GM18873 (cell line): ENCODE results near the gene DENR.
"Not testable (repeated sequence)": the region's sequence is repeated elsewhere in the genome, so short reads cannot be mapped to it uniquely, and the experiment has no call there.

Experiments
- ATAC-seq: cut with Tn5 transposase; IDR thresholded peaks from one replicate; pipeline ENCODE4 v1.9.1; 2021; ENCODE audit warnings: mild to moderate bottlenecking, moderate library complexity, moderate number of reproducible peaks; ENCODE audit not compliant: unreplicated experiment, low FRiP score

DENR gene

DNA sequence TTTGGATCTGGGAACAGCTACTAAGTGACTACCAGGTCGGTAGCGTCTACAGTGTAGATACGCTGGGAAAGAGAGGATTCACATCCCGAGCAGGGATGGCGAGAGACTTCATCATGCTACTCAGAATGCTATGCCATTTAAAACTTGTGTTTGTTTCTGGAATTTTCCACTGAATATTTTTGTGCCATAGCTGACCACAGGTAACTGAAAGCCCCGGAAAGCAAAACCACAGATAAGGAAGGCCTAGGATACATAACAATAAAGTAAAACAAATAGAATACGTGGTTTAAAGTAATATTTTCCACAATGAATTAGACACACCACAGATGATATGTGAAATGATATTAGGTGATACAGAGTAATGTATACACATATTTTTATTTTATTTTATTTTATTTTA is 14.1 kb upstream of the DENR start:
- ATAC-seq, result no peak

GRCh38 chr12:122740351-122740750 is 12.3 kb upstream of the DENR start:
- ATAC-seq, result no peak

DNA sequence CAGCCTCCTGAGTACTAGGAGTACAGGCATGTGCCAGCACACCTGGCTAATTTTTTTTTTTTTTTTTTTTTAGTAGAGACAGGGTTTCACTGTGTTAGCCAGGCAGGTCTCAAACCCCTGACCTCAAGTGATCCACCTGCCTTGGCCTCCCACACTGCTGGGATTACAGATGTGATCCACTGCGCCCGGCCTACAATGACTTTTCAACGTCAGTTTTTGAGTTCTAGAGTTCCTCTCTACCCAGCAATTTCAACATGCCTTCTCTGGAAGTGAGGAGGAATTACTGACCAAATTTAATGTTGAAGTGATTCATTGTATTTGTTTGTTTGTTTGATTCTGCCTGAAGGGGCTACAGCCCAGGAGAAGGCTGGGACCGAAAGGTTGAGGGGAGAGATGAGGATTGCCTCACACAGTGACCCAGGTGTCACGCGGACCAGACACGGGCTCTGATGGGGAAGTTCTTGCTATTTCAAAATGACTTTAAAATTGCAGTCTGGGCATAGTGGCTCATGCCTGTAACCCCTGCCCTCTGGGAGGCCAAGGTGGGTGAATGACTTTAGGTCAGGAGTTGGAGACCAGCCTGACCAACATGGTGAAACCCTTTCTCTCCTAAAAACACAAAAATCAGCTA is 8.6 kb upstream of the DENR start:
- no peak for ATAC-seq

GRCh38 chr12:122747224-122748135 is 5.1 kb upstream of the DENR start:
- ATAC-seq, result no peak

DNA sequence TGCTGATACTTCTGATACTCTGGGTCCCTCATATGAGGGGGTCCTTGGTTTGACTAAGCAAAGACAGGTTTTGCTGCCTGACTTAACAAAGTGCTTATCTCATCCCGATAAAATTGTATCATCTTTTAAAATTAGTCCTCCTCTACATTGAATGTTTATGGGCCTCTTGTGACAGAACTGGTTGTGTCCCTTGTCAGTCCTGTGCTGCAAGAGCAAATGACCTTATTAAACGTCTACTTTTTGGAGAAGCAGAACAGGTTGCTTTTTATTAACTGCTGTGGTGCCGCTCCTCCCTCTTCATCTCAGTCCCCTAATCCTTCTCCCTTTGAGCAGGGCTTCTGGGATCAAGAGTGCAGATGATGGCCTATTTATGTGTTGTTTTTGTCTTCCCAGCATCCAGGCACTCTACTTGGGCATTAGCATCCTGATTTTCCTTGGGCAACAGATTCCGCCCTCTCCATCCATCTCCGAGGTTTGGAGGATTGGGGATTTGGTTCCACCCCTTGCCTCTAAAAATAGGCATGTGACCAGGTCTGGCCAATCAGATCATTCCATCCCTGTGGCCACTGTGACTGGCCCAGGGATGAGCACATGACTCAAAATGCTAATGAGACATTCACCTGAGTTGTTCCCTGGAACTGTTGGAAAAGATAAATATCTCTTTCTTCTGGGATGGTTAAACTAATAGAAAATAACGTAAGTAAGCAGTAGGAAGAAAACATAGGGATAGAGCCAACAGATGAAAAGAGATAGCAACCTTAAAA is 2.9 kb upstream of the DENR start:
- no peak for ATAC-seq

- ATAC-seq, result not testable (repeated sequence)
These were observed 1.7 kb upstream of the DENR start for GRCh38 chr12:122750781-122751515.

- ATAC-seq, result no peak
These were observed 661 bp downstream of the DENR start for GRCh38 chr12:122753319-122753650.

DNA sequence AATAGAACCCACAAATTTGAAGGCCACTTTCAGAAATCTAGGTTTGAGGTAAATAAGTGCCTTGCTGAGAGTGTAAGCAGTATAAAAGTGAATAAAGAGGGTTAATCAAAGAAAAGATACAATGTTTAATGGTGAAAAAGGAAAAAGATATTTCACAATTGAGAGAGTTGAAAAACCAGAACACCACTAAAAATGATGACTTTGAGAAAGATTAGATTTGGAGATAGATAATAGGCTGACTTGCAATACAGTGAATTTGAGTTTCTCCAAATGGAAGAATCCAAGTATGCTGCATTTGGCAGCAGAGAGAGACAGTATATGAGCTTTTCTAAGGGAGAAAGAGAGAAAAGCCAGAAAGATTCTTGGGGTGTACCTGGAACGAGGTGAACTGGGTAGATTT is 2.2 kb downstream of the DENR start:
- no peak for ATAC-seq

GRCh38 chr12:122757568-122757967 is 4.9 kb downstream of the DENR start:
- ATAC-seq, result no peak

DNA sequence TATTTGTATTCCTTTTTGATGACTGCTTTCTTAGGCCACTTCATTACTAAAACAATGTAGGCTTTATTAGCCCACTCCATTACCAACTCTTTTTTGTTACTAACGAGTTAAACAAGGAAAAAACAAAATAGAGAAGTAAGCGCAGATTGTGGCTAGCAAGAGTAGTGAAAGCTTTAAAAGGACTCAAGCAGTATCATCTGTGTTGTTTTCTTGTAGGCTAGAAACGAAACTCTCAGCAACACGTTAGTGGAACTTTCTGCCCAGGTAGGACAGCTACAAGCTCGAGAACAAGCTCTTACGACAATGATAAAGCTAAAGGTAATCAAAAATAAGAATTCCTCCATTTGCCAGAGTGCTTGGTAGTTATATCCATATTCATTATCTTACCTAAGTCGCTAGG is 32.9 kb downstream of the DENR start:
- ATAC-seq, result no peak

- ATAC-seq, result no peak
These were observed 35.8 kb downstream of the DENR start for GRCh38 chr12:122788387-122788786.

- ATAC-seq, result no peak
These were observed 37.0 kb downstream of the DENR start for GRCh38 chr12:122789637-122790036.

DNA sequence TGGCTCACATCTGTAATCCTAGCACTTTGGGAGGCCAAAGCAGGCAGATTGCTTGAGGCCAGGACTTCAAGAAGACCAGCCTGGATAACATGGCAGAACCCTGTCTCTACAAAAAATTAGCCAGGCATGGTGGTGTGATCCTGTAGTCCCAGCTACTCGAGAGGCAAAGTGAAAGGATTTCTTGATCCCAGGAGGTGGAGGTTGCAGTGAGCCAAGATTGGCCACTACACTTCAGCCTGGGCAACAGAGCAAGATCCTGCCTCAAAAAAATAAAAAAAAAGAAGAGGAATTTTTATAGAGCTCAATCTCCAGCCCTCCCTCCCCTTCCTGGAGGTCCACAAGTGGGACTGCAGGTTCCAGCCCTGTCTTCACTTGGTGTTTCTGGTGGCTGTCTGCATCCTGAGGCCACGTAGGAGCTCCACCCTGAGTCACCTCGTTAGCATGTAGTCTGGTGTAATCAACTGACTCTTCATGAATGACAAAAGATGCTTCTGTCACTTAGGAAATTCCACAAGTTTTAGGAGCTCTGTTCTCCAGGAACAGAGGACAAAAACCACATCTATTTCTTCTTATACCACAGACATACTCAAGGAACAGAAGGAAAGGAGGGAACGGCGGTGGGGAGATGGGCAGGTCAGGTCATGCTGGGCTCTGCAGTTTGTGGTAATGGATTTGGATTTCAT is 37.9 kb downstream of the DENR start:
- ATAC-seq, result no peak

DNA sequence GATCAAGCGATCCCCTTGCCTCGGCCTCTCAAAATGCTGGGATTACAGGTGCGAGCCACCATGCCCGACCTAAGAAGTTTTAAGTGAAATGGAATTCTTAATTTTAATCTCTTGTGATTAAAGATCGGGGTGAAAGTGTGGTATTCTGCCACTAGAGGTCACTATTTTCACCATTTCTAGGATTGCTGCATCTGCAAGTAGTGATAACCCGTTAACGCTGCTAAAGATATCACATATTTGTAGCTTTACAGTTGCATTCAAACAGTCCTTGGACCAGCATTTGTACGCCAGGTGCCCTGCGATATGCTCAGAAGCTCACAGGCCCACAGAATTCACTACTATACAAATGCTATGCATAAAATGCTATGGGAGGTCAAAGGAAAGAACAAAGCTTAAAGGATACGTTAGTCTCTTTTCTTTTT is 41.1 kb downstream of the DENR start:
- no peak for ATAC-seq

GRCh38 chr12:122795807-122796206 is 43.2 kb downstream of the DENR start:
- ATAC-seq, result no peak

GRCh38 chr12:122799641-122800243 is 47.1 kb downstream of the DENR start:
- no peak for ATAC-seq

- no peak for ATAC-seq
These were observed 51.3 kb downstream of the DENR start for GRCh38 chr12:122803937-122804336.

GRCh38 chr12:122804957-122805356 is 52.3 kb downstream of the DENR start:
- not testable (repeated sequence) for ATAC-seq

- no peak for ATAC-seq
These were observed 55.0 kb downstream of the DENR start for GRCh38 chr12:122807651-122808050.

DNA sequence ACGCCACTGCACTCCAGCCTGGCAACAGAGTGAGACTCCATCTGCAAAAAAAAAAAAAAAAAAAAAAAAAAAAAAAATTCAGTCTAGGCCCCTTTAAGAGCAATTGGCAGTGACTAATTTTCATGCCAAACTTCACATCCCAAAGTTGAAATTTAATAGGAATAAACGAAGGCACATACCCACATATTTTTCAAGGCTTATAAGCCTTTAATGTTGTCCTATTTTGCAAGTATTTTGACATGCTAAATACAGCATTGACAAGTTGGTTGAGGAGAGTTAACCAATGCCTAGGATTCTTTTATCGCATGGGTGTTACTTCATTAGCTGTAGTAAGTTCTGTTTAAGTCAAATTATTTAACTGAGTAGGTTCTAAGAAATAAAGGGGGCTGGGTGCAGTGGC is 59.2 kb downstream of the DENR start:
- no peak for ATAC-seq
